K562 (cell line): ENCODE data around the gene OXTR. TPM values are rescaled to one million over a fixed set of nuclear protein-coding genes. Genes with fewer than 3 reads are reported as not detected.

Experiments used
- ATAC-seq: fragments of 200-7000 bp; cut with Tn5 transposase; 3 replicates; pipeline ENCODE4 v1.9.1; 2020; ENCODE audit warnings: moderate library complexity
- BruUV-seq: library from RNA; stranded (reverse); fragments of 400-500 nt; replicated peaks from 2 replicates; lab custom pipeline; 2021; lab: Mats Ljungman, UMichigan
- CTCF ChIA-PET: fragments of 300-600 bp; formaldehyde crosslinking; extraction: SDS; loops from one replicate; lab custom pipeline; 2021; ENCODE audit warnings: low intra/inter-chr PET ratio; lab: Yijun Ruan, JAX
- POLR2A ChIA-PET: fragments of 300-600, 350-650 bp; sonication (Branson Sonifier 250); formaldehyde crosslinking; extraction: SDS; loops from one replicate; lab custom pipeline; 2021; ENCODE audit warnings: antibody characterized with exemption, inconsistent platforms; lab: Yijun Ruan, JAX
- DNase-seq, 4 experiments: peaks; one replicate each; pipeline versions ENCODE4 v3.0.0 to v3.0.0-alpha.2; 2011 to 2018; ENCODE audit warnings: low spot score in 3 of 4, mixed read lengths in 3 of 4; ENCODE audit errors: extremely low read depth in 1 of 4
- FAIRE-seq: peaks from 2 replicates; lab custom pipeline; 2011; peaks lifted over from hg19 to GRCh38; lab: Jason Lieb, UNC
- H2AFZ ChIP-seq: 2 replicates; pipeline ENCODE4 v1.6.0; 2011; ENCODE audit warnings: low read depth, low read length, control low read depth, inconsistent platforms
- H3K27ac ChIP-seq: fragments of 200-600 bp; 3 replicates; pipeline ENCODE4 v1.8.0; 2011; ENCODE audit warnings: low read depth, mild to moderate bottlenecking, control low read depth, inconsistent platforms, low read length, moderate library complexity, mixed read lengths; ENCODE audit errors: extremely low read depth
- H3K27me3 ChIP-seq, 2 experiments: fragments of 300-600 bp in 1 of 2; 2 replicates in 1 of 2; 3 replicates in 1 of 2; pipeline versions ENCODE4 v1.6.0 to v1.8.0; 2011; ENCODE audit warnings: inconsistent platforms in 2 of 2, low read length in 2 of 2, mild to moderate bottlenecking in 1 of 2, mixed read lengths in 1 of 2, moderate library complexity in 1 of 2; ENCODE audit not compliant: control insufficient read depth in 2 of 2, insufficient read depth in 2 of 2
- H3K36me3 ChIP-seq: fragments of 300-600 bp; 3 replicates; pipeline ENCODE4 v1.8.0; 2011; ENCODE audit warnings: mild to moderate bottlenecking, low read length, inconsistent platforms; ENCODE audit not compliant: control insufficient read depth, insufficient read depth
- H3K4me1 ChIP-seq, 2 experiments: fragments of 200-600 bp in 1 of 2; replicated peaks in 1 of 2; 2 replicates in 1 of 2; 3 replicates in 1 of 2; pipeline versions ENCODE4 v1.5.1 to v1.8.0; 2011; ENCODE audit warnings: inconsistent platforms in 2 of 2, low read length in 2 of 2, mild to moderate bottlenecking in 1 of 2, mixed read lengths in 1 of 2, moderate library complexity in 1 of 2; ENCODE audit not compliant: control insufficient read depth in 2 of 2, insufficient read depth in 2 of 2
- H3K4me2 ChIP-seq: 2 replicates; pipeline ENCODE4 v1.6.1; 2011; ENCODE audit warnings: low read length, control low read depth, inconsistent platforms, mixed read lengths; ENCODE audit not compliant: insufficient read depth
- H3K4me3 ChIP-seq: fragments of 200-600 bp; sonication (generic), shearing (Covaris generic); 2 replicates; pipeline ENCODE4 v1.5.1; 2016; ENCODE audit warnings: control low read depth, inconsistent platforms
- H3K79me2 ChIP-seq: fragments of 200-600 bp; 3 replicates; pipeline ENCODE4 v1.8.0; 2011; ENCODE audit warnings: low read length, inconsistent platforms; ENCODE audit not compliant: control insufficient read depth, insufficient read depth
- H3K9ac ChIP-seq, 2 experiments: 2 replicates each; pipeline versions ENCODE4 v1.6.0 to v1.6.1; 2011; ENCODE audit warnings: low read depth in 2 of 2, low read length in 2 of 2, control low read depth in 1 of 2, inconsistent platforms in 1 of 2, mild to moderate bottlenecking in 1 of 2, mixed read lengths in 1 of 2; ENCODE audit not compliant: insufficient read depth in 1 of 2
- H3K9me1 ChIP-seq: one replicate; pipeline ENCODE4 v1.6.0; 2011; ENCODE audit warnings: inconsistent platforms, mild to moderate bottlenecking, low read length, moderate library complexity; ENCODE audit not compliant: control insufficient read depth, insufficient read depth
- H3K9me3 ChIP-seq: replicated peaks from 2 replicates; pipeline ENCODE4 v1.5.1; 2011; ENCODE audit warnings: low read depth, low read length, inconsistent platforms; ENCODE audit not compliant: control insufficient read depth, insufficient read depth
- H4K20me1 ChIP-seq: replicated peaks from 2 replicates; pipeline ENCODE4 v1.6.1; 2011; ENCODE audit warnings: low read length, inconsistent platforms, mixed read lengths; ENCODE audit not compliant: control insufficient read depth, insufficient read depth
- ARID1B ChIP-seq: fragments of 450-650 bp; IDR thresholded peaks from 2 replicates; pipeline ENCODE4 v1.6.1; 2016; ENCODE audit warnings: antibody characterized with exemption, mild to moderate bottlenecking, inconsistent platforms
- CBFA2T3 ChIP-seq: fragments of 450-650 bp; IDR thresholded peaks from 2 replicates; pipeline ENCODE4 v1.6.1; 2017
- CEBPG ChIP-seq, 3 experiments: fragments of 200-800 bp in 1 of 3; sonication (Bioruptor generic) in 1 of 3; sonication (generic) in 1 of 3; formaldehyde crosslinking in 1 of 3; IDR thresholded peaks in 2 of 3; conservative IDR thresholded peaks in 1 of 3; 2 replicates each; pipeline versions ENCODE4 v1.6.1 to v1.8.0; 2016 to 2022; ENCODE audit warnings: missing compliant biosample characterization in 2 of 3, missing genetic modification characterization in 2 of 3, mild to moderate bottlenecking in 1 of 3, missing genetic modification reagents in 1 of 3
- CREB1 ChIP-seq, 2 experiments: sonication (generic) in 1 of 2; formaldehyde crosslinking in 1 of 2; IDR thresholded peaks; 2 replicates each; pipeline versions ENCODE4 v1.6.1 to v1.8.0; 2012 to 2022; ENCODE audit warnings: inconsistent platforms in 1 of 2, mild to moderate bottlenecking in 1 of 2, missing genetic modification reagents in 1 of 2, moderate library complexity in 1 of 2
- EGR1 ChIP-seq: fragments of 450-650 bp; conservative IDR thresholded peaks from 2 replicates; pipeline ENCODE4 v1.6.1; 2017; ENCODE audit warnings: mild to moderate bottlenecking
- FOS ChIP-seq: IDR thresholded peaks from 3 replicates; pipeline ENCODE4 v1.6.1; 2011; ENCODE audit not compliant: insufficient read length; ENCODE audit errors: extremely low read depth
- FOXO4 ChIP-seq: fragments of 450-650 bp; formaldehyde crosslinking; IDR thresholded peaks from 2 replicates; pipeline ENCODE4 v1.4.0; 2020; ENCODE audit warnings: mild to moderate bottlenecking, moderate library complexity
- GTF2E2 ChIP-seq: fragments of 200-800 bp; sonication (Bioruptor generic); IDR thresholded peaks from 2 replicates; pipeline ENCODE4 v1.6.1; 2016; ENCODE audit warnings: missing genetic modification characterization, missing compliant biosample characterization
- MXI1 ChIP-seq: IDR thresholded peaks from 2 replicates; pipeline ENCODE4 v1.6.1; 2011; ENCODE audit warnings: low read depth, mild to moderate bottlenecking, improper control_type of control experiment, low read length
- NRF1 ChIP-seq, 2 experiments: fragments of 450-650 bp; IDR thresholded peaks in 1 of 2; conservative IDR thresholded peaks in 1 of 2; 2 replicates each; pipeline ENCODE4 v1.6.1; 2014; ENCODE audit warnings: mild to moderate bottlenecking in 2 of 2
- RCOR1 ChIP-seq, 2 experiments: IDR thresholded peaks; 2 replicates each; pipeline ENCODE4 v1.6.1; 2012; ENCODE audit warnings: low read depth in 2 of 2, low read length in 2 of 2, borderline replicate concordance in 1 of 2, improper control_type of control experiment in 1 of 2
- RFX1 ChIP-seq: fragments of 450-650 bp; IDR thresholded peaks from 2 replicates; pipeline ENCODE4 v1.6.1; 2016; ENCODE audit warnings: mild to moderate bottlenecking, moderate library complexity
- RNF2 ChIP-seq: sonication (generic); IDR thresholded peaks from 2 replicates; pipeline ENCODE4 v1.6.1; 2016
- TEAD1 ChIP-seq, 2 experiments: fragments of 450-650 bp in 1 of 2; sonication (generic) in 1 of 2; formaldehyde crosslinking; IDR thresholded peaks; 2 replicates each; pipeline versions ENCODE4 v1.4.0 to v1.8.0; 2020 to 2022; ENCODE audit warnings: mild to moderate bottlenecking in 2 of 2, missing genetic modification reagents in 1 of 2
- ZNF609 ChIP-seq: sonication (generic); formaldehyde crosslinking; IDR thresholded peaks from 2 replicates; pipeline ENCODE4 v1.8.1; 2023; ENCODE audit warnings: missing genetic modification reagents, mild to moderate bottlenecking, borderline replicate concordance
- ZNF717 ChIP-seq: fragments of 250-450 bp; sonication (Bioruptor Pico); IDR thresholded peaks from 2 replicates; pipeline ENCODE4 v1.5.0; 2021
- WGBS: fragments of 100-300 bp; shearing (Covaris generic); methylation state at CpG from one replicate; pipeline ENCODE4 v1.1.6; 2016; ENCODE audit warnings: low coverage, mixed read lengths; ENCODE audit not compliant: insufficient coverage; ENCODE audit errors: missing lambda C conversion rate; 5-methylcytosine and 5-hydroxymethylcytosine counted together
- in situ Hi-C: fragments of 300-500 bp; cut with MboI; formaldehyde crosslinking; loops from 4 replicates; pipeline ENCODE4 v1.15.0; 2018; ENCODE audit warnings: inconsistent platforms, mixed read lengths
- intact Hi-C: fragments of 100-400 bp; cut with micrococcal nuclease; formaldehyde crosslinking; loops from 2 replicates; pipeline ENCODE4 v1.14.2; 2022
- polyA plus RNA-seq, 8 experiments: library from polyadenylated mRNA; depleted of rRNA in 4 of 8; stranded (reverse) in 5 of 8; unstranded in 3 of 8; fragments of >200 nt; fragmentation: Nextera tagmentation in 2 of 8; fragmentation: Illumina TruSeq in 1 of 8; extraction: Ambion mirVana in 2 of 8; extraction: Trizol in 1 of 8; gene quantifications; 2 replicates each; pipeline versions ENCODE4 v1.2.1 to v1.2.3, GENCODE V29; 2011 to 2014; ENCODE audit warnings: inconsistent platforms in 1 of 8, missing spikeins in 1 of 8
- total RNA-seq, 7 experiments: library from RNA; depleted of rRNA in 6 of 7; stranded (reverse); fragments of >200 nt in 6 of 7; fragmentation: Illumina TruSeq in 2 of 7; extraction: Trizol in 2 of 7; gene quantifications; 2 replicates each; pipeline versions ENCODE4 v1.2.1 to v1.2.3, GENCODE V29; 2011 to 2021; ENCODE audit warnings: low replicate concordance in 1 of 7

The OXTR gene
- total and polyA plus RNA-seq, 9 of the 15 experiments (the other 6 are each of a cell fraction or from before 2014, with no cell fraction given), result 0.14 to 1.3 (median 0.80) TPM

GRCh38 chr3:8741581-8742261, 27.7 kb downstream of the OXTR start:
- no peaks in the 10 kb centered on the region for H3K36me3 ChIP-seq
- peak; percentile 66 to 78 (median 68) for DNase-seq
- peak; percentile 93 for ATAC-seq
- BruUV-seq, result no TSS peak
- no peak overlapping the region for H3K4me3 ChIP-seq
- WGBS, result 0% methylated on average over 13 of the region's 13 CpGs
- no peak overlapping the region for H3K4me2 ChIP-seq
- H3K27ac ChIP-seq, result no peak overlapping the region
- H2AFZ ChIP-seq, result no peak overlapping the region
- no peak overlapping the region for H3K9ac ChIP-seq
- intact Hi-C loops (no loop called here), in situ Hi-C loops (no loop called here)
- ChIA-PET CTCF (no interaction called here), POLR2A (interaction anchor here (0.6 to 1.1 kb wide), 3 partner anchors 11 to 131 kb away, joined by 3 to 5 read pairs (median 4); no protein-coding TSS in a partner anchor)
- peaks cover 3 to 4% of the 10 kb centered on the region in 2 experiments; a peak in 3 of 5 replicates for H3K4me1 ChIP-seq
- H4K20me1 ChIP-seq, result peaks cover 9% of the 10 kb centered on the region
- no peaks in the 10 kb centered on the region for H3K79me2 ChIP-seq
- no peaks in the 10 kb centered on the region for H3K9me3 ChIP-seq
- H3K27me3 ChIP-seq, result peaks cover 7 to 40% of the 10 kb centered on the region in 2 experiments; a peak in 4 of 5 replicates
- H3K9me1 ChIP-seq, result no peaks in the 10 kb centered on the region
- peak; percentile 42 for FAIRE-seq
- TF ChIP-seq EGR1 (peak; percentile 94), CBFA2T3 (0 out of 2 replicates have a peak, but pooled peaks have one; percentile 7), ZNF609 (CRISPR knock-in tag) (no peak), CEBPG (CRISPR knock-in tag; IDR thresholded peaks at IDR 0.05) (no peak), CEBPG (tag; conservative IDR thresholded peaks at IDR 0.05 in 1 of 2, IDR thresholded peaks at IDR 0.05 in 1 of 2) (no peak), CREB1 (IDR thresholded peaks at IDR 0.05) (no peak), CREB1 (CRISPR knock-in tag; IDR thresholded peaks at IDR 0.05) (no peak), TEAD1 (CRISPR knock-in tag; IDR thresholded peaks at IDR 0.05) (peak; percentile 63 to 80; a peak in 2 of 4 replicates), FOS (peak; percentile 33), FOXO4 (CRISPR knock-in tag) (no peak), RFX1 (no peak), MXI1 (no peak), RCOR1 (IDR thresholded peaks at IDR 0.05; ENCODE audit: borderline replicate concordance in 1 of 2, low read depth in 2 of 2, low read length in 2 of 2) (peak in 1 of 2 experiments; percentile 28; a peak in 1 of 4 replicates), RNF2 (no peak), NRF1 (conservative IDR thresholded peaks at IDR 0.05 in 1 of 2, IDR thresholded peaks at IDR 0.05 in 1 of 2) (0 out of 4 replicates have a peak, but pooled peaks of 1 of the 2 experiments have one; percentile 14), ARID1B (peak; percentile 66), GTF2E2 (no peak), ZNF717 (CRISPR knock-in tag) (no peak)
